GM12878 (cell line): Measurements from ENCODE around the gene CROT. TPM values are rescaled to one million over a fixed set of nuclear protein-coding genes. Genes with fewer than 3 reads are reported as not detected.

Source experiments
- ATAC-seq: fragments of 200-7000 bp; cut with Tn5 transposase; 3 replicates; pipeline ENCODE4 v1.9.1; 2020; ENCODE audit warnings: mild to moderate bottlenecking, moderate library complexity
- BruUV-seq: library from RNA; stranded (reverse); fragments of 400-500 nt; replicated peaks from 2 replicates; lab custom pipeline; 2021; lab: Mats Ljungman, UMichigan
- CTCF ChIA-PET: fragments of 300-600 bp; sonication (Branson Sonifier 250); formaldehyde crosslinking; extraction: SDS; loops from one replicate; lab custom pipeline; 2021; ENCODE audit warnings: inconsistent platforms; lab: Yijun Ruan, JAX
- POLR2A ChIA-PET: fragments of 350-600 bp; formaldehyde crosslinking; extraction: SDS; loops from one replicate; lab custom pipeline; 2021; ENCODE audit warnings: inconsistent platforms; lab: Charles Lee
- RAD21 ChIA-PET: fragments of 300-600 bp; sonication (Branson Sonifier 250); formaldehyde crosslinking; loops from one replicate; lab custom pipeline; 2023; ENCODE audit warnings: antibody characterized with exemption; ENCODE audit not compliant: unreplicated experiment; lab: Charles Lee
- SMC1A ChIA-PET: fragments of 300-600 bp; sonication (Branson Sonifier 250); formaldehyde crosslinking; loops from one replicate; lab custom pipeline; 2023; ENCODE audit not compliant: unreplicated experiment, uncharacterized antibody; lab: Charles Lee
- DNase-seq: peaks from one replicate; pipeline ENCODE4 v3.0.0-alpha.2; 2011; ENCODE audit warnings: low read depth, low spot score
- FAIRE-seq: peaks from 3 replicates; lab custom pipeline; 2011; peaks lifted over from hg19 to GRCh38; lab: Jason Lieb, UNC
- H2AFZ ChIP-seq: 2 replicates; pipeline ENCODE4 v1.6.0; 2011; ENCODE audit warnings: low read depth, low read length, control low read depth; ENCODE audit not compliant: control insufficient read depth
- H3K27ac ChIP-seq: 2 replicates; pipeline ENCODE4 v1.5.1; 2011; ENCODE audit warnings: control low read depth; ENCODE audit not compliant: control insufficient read depth, insufficient read depth
- H3K27me3 ChIP-seq, 2 experiments: replicated peaks in 1 of 2; 2 replicates each; pipeline versions ENCODE4 v1.6.0 to v1.6.1; 2011; ENCODE audit warnings: low read length in 1 of 2; ENCODE audit not compliant: control insufficient read depth in 2 of 2, insufficient read depth in 2 of 2
- H3K36me3 ChIP-seq, 2 experiments: 2 replicates each; pipeline ENCODE4 v1.5.1; 2011; ENCODE audit warnings: low read length in 1 of 2; ENCODE audit not compliant: control insufficient read depth in 2 of 2, insufficient read depth in 2 of 2
- H3K4me1 ChIP-seq: 2 replicates; pipeline ENCODE4 v1.6.1; 2011; ENCODE audit warnings: mild to moderate bottlenecking, low read length, moderate library complexity, mixed read lengths; ENCODE audit not compliant: control insufficient read depth, insufficient read depth
- H3K4me2 ChIP-seq: 2 replicates; pipeline ENCODE4 v1.6.0; 2011; ENCODE audit warnings: control low read depth; ENCODE audit not compliant: control insufficient read depth, insufficient read depth
- H3K4me3 ChIP-seq: fragments of 200-600 bp; sonication (generic); 2 replicates; pipeline ENCODE4 v1.5.1; 2016
- H3K79me2 ChIP-seq: 2 replicates; pipeline ENCODE4 v1.6.0; 2011; ENCODE audit warnings: low read length; ENCODE audit not compliant: control insufficient read depth, insufficient read depth
- H3K9ac ChIP-seq: 2 replicates; pipeline ENCODE4 v1.8.0; 2011; ENCODE audit warnings: low read length, control low read depth, mixed read lengths; ENCODE audit not compliant: control insufficient read depth, insufficient read depth
- H3K9me3 ChIP-seq: replicated peaks from 3 replicates; pipeline ENCODE4 v1.5.1; 2011; ENCODE audit warnings: mild to moderate bottlenecking, low read length; ENCODE audit not compliant: control insufficient read depth, insufficient read depth
- H4K20me1 ChIP-seq: 2 replicates; pipeline ENCODE4 v1.6.0; 2011; ENCODE audit not compliant: control insufficient read depth, insufficient read depth
- BCL3 ChIP-seq: IDR thresholded peaks from 2 replicates; pipeline ENCODE4 v1.6.1; 2011; ENCODE audit warnings: borderline replicate concordance, low read depth, mild to moderate bottlenecking, moderate library complexity, low read length; ENCODE audit not compliant: insufficient read depth, poor library complexity, severe bottlenecking
- CBX5 ChIP-seq: sonication (generic); IDR thresholded peaks from 2 replicates; pipeline ENCODE4 v1.6.1; 2016; ENCODE audit warnings: low read depth, moderate library complexity, mild to moderate bottlenecking, inconsistent platforms
- E2F4 ChIP-seq: IDR thresholded peaks from 2 replicates; pipeline ENCODE4 v1.6.1; 2012; ENCODE audit warnings: low read depth, low read length, improper control_type of control experiment
- IRF5 ChIP-seq: fragments of 450-650 bp; IDR thresholded peaks from 2 replicates; pipeline ENCODE4 v1.6.1; 2017; ENCODE audit warnings: borderline replicate concordance
- KAT2A ChIP-seq: conservative IDR thresholded peaks from 2 replicates; pipeline ENCODE4 v1.6.1; 2011; ENCODE audit warnings: low read depth, low read length; ENCODE audit not compliant: control insufficient read depth
- MEF2B ChIP-seq: fragments of 450-650 bp; IDR thresholded peaks from 2 replicates; pipeline ENCODE4 v1.6.1; 2018; ENCODE audit warnings: mild to moderate bottlenecking, moderate library complexity; ENCODE audit not compliant: partially characterized antibody, poor library complexity, severe bottlenecking
- ZBED1 ChIP-seq: IDR thresholded peaks from 2 replicates; pipeline ENCODE4 v1.6.1; 2016; ENCODE audit warnings: borderline replicate concordance
- WGBS: methylation state at CpG from one replicate; pipeline ENCODE4 v1.1.6; 2016; ENCODE audit warnings: low lambda C conversion rate; ENCODE audit not compliant: insufficient replicate concordance, insufficient coverage; ENCODE audit errors: missing lambda C conversion rate; 5-methylcytosine and 5-hydroxymethylcytosine counted together
- in situ Hi-C: fragments of 300-500 bp; cut with MboI; formaldehyde crosslinking; loops from 9 replicates; pipeline ENCODE4 v1.14.3; 2018; ENCODE audit warnings: mixed read lengths
- intact Hi-C: fragments of 100-400 bp; cut with micrococcal nuclease; formaldehyde crosslinking; loops from one replicate; pipeline ENCODE4 v1.14.2; 2022; ENCODE audit not compliant: unreplicated experiment
- polyA plus RNA-seq, 11 experiments: library from polyadenylated mRNA; depleted of rRNA in 4 of 11; unstranded in 6 of 11; stranded (reverse) in 5 of 11; fragments of >200 nt; fragmentation: Nextera tagmentation in 4 of 11; fragmentation: Illumina TruSeq in 1 of 11; extraction: Ambion mirVana in 4 of 11; extraction: Trizol in 1 of 11; gene quantifications; 1 replicate in 1 of 11; 2 replicates in 10 of 11; pipeline versions ENCODE4 v1.2.1 to v1.2.3, GENCODE V29; 2011 to 2016; ENCODE audit warnings: inconsistent platforms in 2 of 11, missing spikeins in 2 of 11, low read depth in 1 of 11
- total RNA-seq, 4 experiments: library from RNA; depleted of rRNA in 3 of 4; stranded (reverse); fragments of >200 nt in 3 of 4; fragmentation: Illumina TruSeq in 1 of 4; extraction: Trizol in 1 of 4; gene quantifications; 2 replicates each; pipeline versions ENCODE4 v1.2.1 to v1.2.3, GENCODE V29; 2013 to 2021
- TF ChIP-seq, protein P1 (sequence below): IDR thresholded peaks from 2 replicates; pipeline ENCODE4 v1.6.1; 2011; ENCODE audit warnings: low read depth, low read length, improper control_type of control experiment, borderline replicate concordance
- TF ChIP-seq, protein P2 (sequence below): fragments of 150-350 bp; IDR thresholded peaks from 2 replicates; pipeline ENCODE4 v1.6.1; 2016; ENCODE audit warnings: low read depth, low read length
- TF ChIP-seq, protein P3 (sequence below): IDR thresholded peaks from 2 replicates; pipeline ENCODE4 v1.6.1; 2011; ENCODE audit warnings: borderline replicate concordance, low read depth, mild to moderate bottlenecking, moderate library complexity, mixed read lengths, low read length; ENCODE audit not compliant: insufficient read depth; ENCODE audit errors: extremely low read length

Gene CROT
- total and polyA plus RNA-seq, 10 of the 15 experiments (the other 5 are each of a cell fraction or from before 2014, with no cell fraction given), result 5.5 to 15.9 (median 12.1) TPM

GRCh38 chr7:87347664-87348063, 2.2 kb downstream of the CROT start (continued):
- TF ChIP-seq BCL3 (no peak), MEF2B (no peak), E2F4 (no peak), ZBED1 (no peak), IRF5 (no peak)
- TF ChIP-seq, protein P1, sequence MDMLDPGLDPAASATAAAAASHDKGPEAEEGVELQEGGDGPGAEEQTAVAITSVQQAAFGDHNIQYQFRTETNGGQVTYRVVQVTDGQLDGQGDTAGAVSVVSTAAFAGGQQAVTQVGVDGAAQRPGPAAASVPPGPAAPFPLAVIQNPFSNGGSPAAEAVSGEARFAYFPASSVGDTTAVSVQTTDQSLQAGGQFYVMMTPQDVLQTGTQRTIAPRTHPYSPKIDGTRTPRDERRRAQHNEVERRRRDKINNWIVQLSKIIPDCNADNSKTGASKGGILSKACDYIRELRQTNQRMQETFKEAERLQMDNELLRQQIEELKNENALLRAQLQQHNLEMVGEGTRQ, result no peak

- H2AFZ ChIP-seq, result no peak overlapping the region
- ChIA-PET CTCF (interaction anchor here (1.6 kb wide), 1 partner anchor 9 kb away, joined by 5 read pairs; the partner anchor contains the start of gene CROT), SMC1A (no interaction called here), POLR2A (no interaction called here), RAD21 (no interaction called here)
- TF ChIP-seq KAT2A, result no peak
- TF ChIP-seq, protein P2, sequence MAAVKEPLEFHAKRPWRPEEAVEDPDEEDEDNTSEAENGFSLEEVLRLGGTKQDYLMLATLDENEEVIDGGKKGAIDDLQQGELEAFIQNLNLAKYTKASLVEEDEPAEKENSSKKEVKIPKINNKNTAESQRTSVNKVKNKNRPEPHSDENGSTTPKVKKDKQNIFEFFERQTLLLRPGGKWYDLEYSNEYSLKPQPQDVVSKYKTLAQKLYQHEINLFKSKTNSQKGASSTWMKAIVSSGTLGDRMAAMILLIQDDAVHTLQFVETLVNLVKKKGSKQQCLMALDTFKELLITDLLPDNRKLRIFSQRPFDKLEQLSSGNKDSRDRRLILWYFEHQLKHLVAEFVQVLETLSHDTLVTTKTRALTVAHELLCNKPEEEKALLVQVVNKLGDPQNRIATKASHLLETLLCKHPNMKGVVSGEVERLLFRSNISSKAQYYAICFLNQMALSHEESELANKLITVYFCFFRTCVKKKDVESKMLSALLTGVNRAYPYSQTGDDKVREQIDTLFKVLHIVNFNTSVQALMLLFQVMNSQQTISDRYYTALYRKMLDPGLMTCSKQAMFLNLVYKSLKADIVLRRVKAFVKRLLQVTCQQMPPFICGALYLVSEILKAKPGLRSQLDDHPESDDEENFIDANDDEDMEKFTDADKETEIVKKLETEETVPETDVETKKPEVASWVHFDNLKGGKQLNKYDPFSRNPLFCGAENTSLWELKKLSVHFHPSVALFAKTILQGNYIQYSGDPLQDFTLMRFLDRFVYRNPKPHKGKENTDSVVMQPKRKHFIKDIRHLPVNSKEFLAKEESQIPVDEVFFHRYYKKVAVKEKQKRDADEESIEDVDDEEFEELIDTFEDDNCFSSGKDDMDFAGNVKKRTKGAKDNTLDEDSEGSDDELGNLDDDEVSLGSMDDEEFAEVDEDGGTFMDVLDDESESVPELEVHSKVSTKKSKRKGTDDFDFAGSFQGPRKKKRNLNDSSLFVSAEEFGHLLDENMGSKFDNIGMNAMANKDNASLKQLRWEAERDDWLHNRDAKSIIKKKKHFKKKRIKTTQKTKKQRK, result peak; percentile 63; the same call in 1 of the 2 replicates
- TF ChIP-seq, protein P3, sequence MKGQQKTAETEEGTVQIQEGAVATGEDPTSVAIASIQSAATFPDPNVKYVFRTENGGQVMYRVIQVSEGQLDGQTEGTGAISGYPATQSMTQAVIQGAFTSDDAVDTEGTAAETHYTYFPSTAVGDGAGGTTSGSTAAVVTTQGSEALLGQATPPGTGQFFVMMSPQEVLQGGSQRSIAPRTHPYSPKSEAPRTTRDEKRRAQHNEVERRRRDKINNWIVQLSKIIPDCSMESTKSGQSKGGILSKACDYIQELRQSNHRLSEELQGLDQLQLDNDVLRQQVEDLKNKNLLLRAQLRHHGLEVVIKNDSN, result no peak
- peak; percentile 46; the same call in 1 of the 2 replicates for TF ChIP-seq CBX5
- no peak for TF ChIP-seq E2F4
- FAIRE-seq, result no peak
- WGBS, result 63% methylated on average over 3 of the region's 3 CpGs
- no peaks in the 10 kb centered on the region for H4K20me1 ChIP-seq
- H3K27me3 ChIP-seq, result no peaks in the 10 kb centered on the region
- no peak overlapping the region for H3K27ac ChIP-seq
- no peak for ATAC-seq
- no peak overlapping the region for H3K4me2 ChIP-seq
- H3K9ac ChIP-seq, result no peak overlapping the region
- in situ Hi-C loops (no loop called here), intact Hi-C loops (no loop called here)
- no peak overlapping the region for H3K4me3 ChIP-seq
- peaks cover 0 to 12% of the 10 kb centered on the region in 2 experiments; a peak in 2 of 4 replicates for H3K36me3 ChIP-seq
- peaks cover 6% of the 10 kb centered on the region for H3K9me3 ChIP-seq
- no peak for DNase-seq
- no peaks in the 10 kb centered on the region for H3K4me1 ChIP-seq
- no peaks in the 10 kb centered on the region for H3K79me2 ChIP-seq
- no TSS peak for BruUV-seq
Measured at GRCh38 chr7:87354749-87355148, 9.3 kb downstream of the CROT start.
